ENCODE data around the gene CHD5.

The CHD5 gene

DNA sequence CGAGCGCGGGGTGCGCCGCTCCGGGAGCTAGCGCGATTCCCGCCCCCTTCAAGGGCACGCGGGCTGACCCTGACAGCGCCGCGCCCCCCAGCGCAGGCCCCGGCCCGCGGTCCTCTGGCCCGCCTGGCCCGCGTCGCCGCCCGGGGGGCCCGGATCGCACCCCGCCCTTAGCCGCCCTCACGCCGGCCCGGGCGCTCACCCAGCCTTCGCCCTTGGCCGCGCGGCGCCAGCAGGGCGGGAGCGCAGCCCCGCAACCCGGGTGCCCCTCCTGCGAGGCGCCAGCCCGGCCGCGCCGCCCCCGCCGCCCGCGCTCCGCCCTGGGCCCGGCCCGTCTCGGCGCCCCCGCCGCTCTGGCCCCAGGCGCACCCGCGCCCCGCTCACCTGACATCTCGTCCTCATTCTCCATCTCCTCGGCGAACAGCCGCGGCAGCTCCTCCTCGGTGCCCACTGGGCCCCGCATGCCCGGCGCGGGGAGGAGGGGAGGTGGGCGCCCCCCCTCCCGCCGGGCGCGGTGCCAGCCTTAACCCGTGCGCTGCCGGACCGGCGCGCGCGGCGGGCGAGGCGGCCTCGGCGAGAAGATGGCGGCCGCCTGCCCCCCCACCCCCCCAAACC, 451 bp downstream of the CHD5 start:
- H3K4me3 ChIP-seq (ENCODE audit: low read depth, low read length): no peak overlapping the region
- TF ChIP-seq, protein P1, sequence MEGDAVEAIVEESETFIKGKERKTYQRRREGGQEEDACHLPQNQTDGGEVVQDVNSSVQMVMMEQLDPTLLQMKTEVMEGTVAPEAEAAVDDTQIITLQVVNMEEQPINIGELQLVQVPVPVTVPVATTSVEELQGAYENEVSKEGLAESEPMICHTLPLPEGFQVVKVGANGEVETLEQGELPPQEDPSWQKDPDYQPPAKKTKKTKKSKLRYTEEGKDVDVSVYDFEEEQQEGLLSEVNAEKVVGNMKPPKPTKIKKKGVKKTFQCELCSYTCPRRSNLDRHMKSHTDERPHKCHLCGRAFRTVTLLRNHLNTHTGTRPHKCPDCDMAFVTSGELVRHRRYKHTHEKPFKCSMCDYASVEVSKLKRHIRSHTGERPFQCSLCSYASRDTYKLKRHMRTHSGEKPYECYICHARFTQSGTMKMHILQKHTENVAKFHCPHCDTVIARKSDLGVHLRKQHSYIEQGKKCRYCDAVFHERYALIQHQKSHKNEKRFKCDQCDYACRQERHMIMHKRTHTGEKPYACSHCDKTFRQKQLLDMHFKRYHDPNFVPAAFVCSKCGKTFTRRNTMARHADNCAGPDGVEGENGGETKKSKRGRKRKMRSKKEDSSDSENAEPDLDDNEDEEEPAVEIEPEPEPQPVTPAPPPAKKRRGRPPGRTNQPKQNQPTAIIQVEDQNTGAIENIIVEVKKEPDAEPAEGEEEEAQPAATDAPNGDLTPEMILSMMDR (IDR thresholded peaks at IDR 0.05; ENCODE audit: borderline replicate concordance, insufficient read depth, low read depth, low read length): no peak

DNA sequence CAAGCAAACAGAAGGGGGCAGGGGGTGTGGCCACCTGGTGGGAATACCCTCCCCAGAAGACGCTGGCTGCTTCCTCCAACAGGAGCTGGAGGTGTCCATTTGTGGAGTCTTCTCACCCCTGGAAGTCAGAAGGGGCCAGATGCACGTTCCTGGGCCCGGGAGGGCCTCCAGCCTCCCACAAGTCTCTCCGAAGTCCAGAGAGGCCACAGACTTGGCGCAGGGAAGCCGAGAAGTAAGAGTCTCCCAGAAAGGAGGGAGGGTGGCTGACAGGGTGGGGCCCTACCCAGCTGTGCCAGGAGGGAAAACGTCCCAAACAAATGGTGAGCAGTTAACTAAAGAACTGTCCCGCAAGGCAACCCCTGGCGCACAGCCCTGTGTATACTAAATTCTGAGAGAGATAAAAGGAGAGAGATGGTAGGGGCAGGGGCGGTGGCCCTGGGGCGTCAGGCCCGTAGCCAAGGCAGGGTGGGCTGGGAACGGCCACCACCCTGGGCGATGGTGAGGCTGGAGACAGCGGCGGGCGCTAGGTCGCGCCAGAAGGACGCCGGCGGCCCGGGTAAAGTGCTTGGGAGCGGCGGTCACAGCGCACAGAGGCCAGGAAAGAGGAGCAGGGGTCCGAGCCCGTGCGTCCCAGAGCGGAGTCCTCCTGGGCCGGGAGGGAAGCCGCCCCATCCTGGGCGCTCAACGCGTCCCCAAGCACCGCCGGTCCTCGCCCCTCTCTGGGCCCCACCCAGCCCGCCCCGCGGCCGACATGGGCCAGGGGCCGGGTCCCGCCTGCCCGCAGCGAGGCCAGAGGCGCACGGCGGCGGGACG, 1.2 kb downstream of the CHD5 start:
- no peak overlapping the region for H3K4me3 ChIP-seq (ENCODE audit: low read depth, low read length)
- TF ChIP-seq, protein P1 (IDR thresholded peaks at IDR 0.05; ENCODE audit: borderline replicate concordance, insufficient read depth, low read depth, low read length): no peak

DNA sequence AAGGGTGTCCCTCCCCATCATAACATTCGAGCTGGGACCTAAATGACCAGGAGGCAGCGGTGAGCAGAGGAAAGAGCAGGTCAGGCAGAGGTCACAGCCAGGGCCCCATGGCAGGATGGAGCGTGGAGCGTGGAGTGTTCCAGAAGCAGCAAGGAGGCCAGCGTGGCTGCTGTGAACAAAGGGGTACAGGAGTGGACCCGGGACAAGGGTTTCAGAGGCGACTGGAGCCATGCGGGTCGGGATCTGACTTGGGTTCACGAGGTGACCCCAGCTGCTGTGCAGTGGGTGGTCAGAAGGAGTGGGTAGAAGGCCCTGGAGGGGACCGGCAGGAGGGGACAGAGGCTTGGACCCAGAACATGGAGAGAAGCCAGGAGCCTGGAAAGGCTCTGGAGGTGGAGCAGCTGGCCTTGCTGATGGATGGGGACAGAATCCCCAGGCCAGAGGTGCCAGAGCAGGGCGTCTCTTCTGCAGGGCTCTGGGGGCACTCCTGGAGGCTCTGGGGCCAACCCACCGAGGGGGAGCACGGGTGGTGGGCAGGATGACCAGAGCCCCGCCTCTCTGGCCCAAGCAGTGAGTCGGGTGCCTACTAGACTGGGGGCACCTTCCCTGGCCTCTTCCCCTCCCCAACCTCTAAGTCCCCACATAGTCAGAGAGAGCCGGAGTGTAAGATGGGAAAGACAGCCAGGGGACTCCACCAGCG, 2.3 kb downstream of the CHD5 start:
- H3K4me3 ChIP-seq (ENCODE audit: low read depth, low read length): no peak overlapping the region
- TF ChIP-seq, protein P1 (IDR thresholded peaks at IDR 0.05; ENCODE audit: borderline replicate concordance, insufficient read depth, low read depth, low read length): no peak

DNA sequence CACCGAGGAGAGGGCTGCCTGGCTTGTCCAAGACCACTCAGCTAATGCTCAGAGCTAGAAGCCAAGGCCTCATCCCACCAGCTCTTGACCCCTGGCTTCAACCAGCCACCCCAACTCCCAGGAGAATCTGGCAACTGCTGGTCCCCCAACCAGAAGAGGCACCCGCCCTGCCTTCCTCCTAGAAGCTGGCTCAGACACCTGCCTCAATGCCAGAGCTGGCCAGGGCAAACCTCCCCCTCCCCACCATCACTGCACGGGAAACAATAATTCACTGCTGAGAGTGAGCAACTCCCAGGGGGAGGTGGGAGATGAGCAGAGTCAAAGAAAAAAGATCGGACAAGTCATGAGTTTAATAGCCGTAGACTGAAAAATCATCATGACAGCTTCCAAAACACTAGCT, 3.3 kb downstream of the CHD5 start:
- TF ChIP-seq, protein P1 (IDR thresholded peaks at IDR 0.05; ENCODE audit: borderline replicate concordance, insufficient read depth, low read depth, low read length): no peak
- no peak overlapping the region for H3K4me3 ChIP-seq (ENCODE audit: low read depth, low read length)

DNA sequence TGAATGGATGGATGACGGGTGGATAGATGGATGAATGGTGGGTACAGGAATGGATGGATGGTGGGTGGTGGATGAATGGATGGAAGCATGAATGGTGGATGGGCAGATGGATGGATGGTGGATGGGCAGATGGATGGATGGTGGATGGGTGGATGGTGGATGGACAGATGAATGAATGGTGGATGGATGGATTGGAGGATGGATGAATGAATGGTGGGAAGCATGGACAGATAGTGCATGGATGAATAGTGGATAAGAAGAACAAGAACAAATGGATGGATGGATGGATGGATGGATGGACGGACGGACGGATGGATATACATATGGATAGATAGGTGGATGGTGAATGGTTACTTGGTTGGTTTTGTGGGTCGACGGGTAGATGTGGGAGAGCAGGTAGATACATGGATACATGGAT, 4.7 kb downstream of the CHD5 start:
- H3K4me3 ChIP-seq (ENCODE audit: low read depth, low read length): no peak overlapping the region
- TF ChIP-seq, protein P1 (IDR thresholded peaks at IDR 0.05; ENCODE audit: borderline replicate concordance, insufficient read depth, low read depth, low read length): no peak

DNA sequence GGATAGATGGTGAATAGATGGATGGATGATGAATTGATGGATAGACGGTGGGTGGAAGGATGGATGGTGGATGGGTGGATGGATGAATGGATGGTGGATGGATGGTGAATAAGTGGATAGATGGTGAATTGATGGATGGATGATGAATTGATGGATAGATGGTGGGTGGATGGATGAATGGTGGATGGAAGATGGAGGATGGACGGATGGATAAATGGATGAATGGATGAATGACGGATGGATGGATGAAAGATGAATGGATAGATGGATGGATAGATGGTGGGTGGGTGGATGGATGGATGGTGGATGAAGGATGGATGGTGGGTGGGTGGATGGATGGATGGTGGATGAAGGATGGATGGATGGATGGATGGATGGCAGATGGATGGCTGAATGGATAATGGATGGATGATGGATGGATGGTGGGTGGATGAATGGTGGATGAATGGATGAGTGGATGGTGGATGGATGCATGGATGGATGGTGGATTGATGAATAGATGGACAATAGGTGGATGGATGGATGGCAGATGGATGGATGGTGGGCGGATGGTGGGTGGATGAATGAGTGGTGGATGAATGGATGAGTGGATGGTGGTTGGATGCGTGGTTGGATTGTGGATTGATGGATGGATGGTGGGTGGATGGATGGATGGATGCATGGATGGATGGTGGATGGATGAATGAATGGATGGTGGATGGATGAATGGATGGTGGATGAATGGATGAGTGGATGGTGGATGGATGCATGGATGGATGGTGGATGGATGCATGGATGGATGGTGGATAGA, 5.3 kb downstream of the CHD5 start:
- H3K4me3 ChIP-seq (ENCODE audit: low read depth, low read length): no peak overlapping the region
- TF ChIP-seq, protein P1 (IDR thresholded peaks at IDR 0.05; ENCODE audit: borderline replicate concordance, insufficient read depth, low read depth, low read length): no peak

All from GM12875 (cell line).